Measurements from ENCODE around the gene ABTB2. TPM values are rescaled to one million over a fixed set of nuclear protein-coding genes. Genes with fewer than 3 reads are reported as not detected.
A peak's percentile ranks its signal among the peaks of the same experiment; 100 is the strongest.

Gene ABTB2
- total RNA-seq, 2 experiments from 2014 or later: 0.97 TPM

GRCh38 chr11:34203377-34203871, 154.4 kb downstream of the ABTB2 start:
- H3K27ac Mint-ChIP-seq: peak overlapping the region; percentile 74
- peaks cover 66% of the 10 kb centered on the region for H3K4me1 Mint-ChIP-seq (ENCODE audit: low read depth)
- H3K9me3 Mint-ChIP-seq (ENCODE audit: insufficient read depth): no peaks in the 10 kb centered on the region
- ChIA-PET POLR2A (interaction anchor here (0.7 kb wide), 1 partner anchor 155 kb away, joined by 3 read pairs; the partner anchor contains the start of gene ABTB2), CTCF (interaction anchor here (1.5 to 2.2 kb wide), 2 partner anchors 29 to 47 kb away, joined by 6 to 11 read pairs; no protein-coding TSS in a partner anchor)
- peaks cover 1% of the 10 kb centered on the region for H3K27me3 Mint-ChIP-seq (ENCODE audit: low read depth)
- H3K4me3 Mint-ChIP-seq: peak overlapping the region; percentile 30
- peak; percentile 46 for ATAC-seq
- peak; percentile 43 for DNase-seq
- H3K36me3 Mint-ChIP-seq (ENCODE audit: low read depth): no peaks in the 10 kb centered on the region

- Mint-ChIP-seq H3K36me3 (ENCODE audit: low read depth) (no peaks in the 10 kb centered on the region), H3K9me3 (ENCODE audit: insufficient read depth) (no peaks in the 10 kb centered on the region), H3K27me3 (ENCODE audit: low read depth) (no peaks in the 10 kb centered on the region), H3K4me3 (no peak overlapping the region), H3K4me1 (ENCODE audit: low read depth) (peaks cover 67% of the 10 kb centered on the region), H3K27ac (no peak overlapping the region)
- ChIA-PET CTCF (interaction anchor here (1.3 to 2.0 kb wide), 2 partner anchors 27 to 33 kb away, joined by 4 to 9 read pairs; no protein-coding TSS in a partner anchor), POLR2A (no interaction called here)
- ATAC-seq: no peak
- DNase-seq: no peak
These were observed 156.7 kb downstream of the ABTB2 start for GRCh38 chr11:34201129-34201528.

- Mint-ChIP-seq H3K27me3 (ENCODE audit: low read depth) (no peaks in the 10 kb centered on the region), H3K27ac (no peak overlapping the region), H3K4me3 (no peak overlapping the region), H3K36me3 (ENCODE audit: low read depth) (no peaks in the 10 kb centered on the region), H3K4me1 (ENCODE audit: low read depth) (peaks cover 67% of the 10 kb centered on the region), H3K9me3 (ENCODE audit: insufficient read depth) (no peaks in the 10 kb centered on the region)
- POLR2A ChIA-PET: no interaction called here
- DNase-seq (no peak), ATAC-seq (no peak)
- CTCF ChIA-PET: interaction anchor here (1.1 to 2.0 kb wide), 3 partner anchors 25 to 158 kb away, joined by 3 to 9 read pairs (median 4); partner anchors contain the start of gene ABTB2
These were observed 158.3 kb downstream of the ABTB2 start for GRCh38 chr11:34199525-34199924.

GRCh38 chr11:34198523-34198922, 159.3 kb downstream of the ABTB2 start:
- ATAC-seq: peak; percentile 78
- ChIA-PET CTCF (interaction anchor here (0.9 to 1.6 kb wide), 3 partner anchors 24 to 159 kb away, joined by 3 to 4 read pairs (median 3); partner anchors contain the start of gene ABTB2), POLR2A (no interaction called here)
- Mint-ChIP-seq H3K36me3 (ENCODE audit: low read depth) (no peaks in the 10 kb centered on the region), H3K27ac (peak overlapping the region; percentile 77), H3K27me3 (ENCODE audit: low read depth) (no peaks in the 10 kb centered on the region), H3K4me3 (peak overlapping the region; percentile 23), H3K4me1 (ENCODE audit: low read depth) (peaks cover 62% of the 10 kb centered on the region), H3K9me3 (ENCODE audit: insufficient read depth) (no peaks in the 10 kb centered on the region)
- peak; percentile 57 for DNase-seq

DNA sequence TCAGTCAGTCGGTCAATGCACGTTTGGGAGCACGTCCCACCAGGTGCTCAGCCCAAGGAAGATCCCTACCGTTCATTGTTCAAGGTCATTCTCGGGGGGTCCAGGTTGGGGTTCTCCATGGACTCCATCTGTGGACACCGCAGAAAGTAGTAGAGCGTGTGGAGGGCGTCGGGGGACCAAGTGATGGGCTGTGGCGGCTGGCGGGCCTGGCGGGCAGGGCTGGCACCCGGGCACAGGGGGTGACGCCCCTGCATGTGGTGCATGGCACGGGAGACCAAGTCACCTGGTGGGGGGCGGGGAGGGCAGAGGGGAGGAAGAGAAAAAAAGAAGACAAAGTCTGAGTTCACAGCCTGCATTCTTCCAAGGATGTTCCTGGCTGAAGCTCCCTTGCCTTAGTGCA, 160.6 kb downstream of the ABTB2 start:
- DNase-seq (no peak), ATAC-seq (no peak)
- ChIA-PET POLR2A (no interaction called here), CTCF (interaction anchor here (1.1 to 1.2 kb wide), 2 partner anchors 23 to 63 kb away, joined by 4 to 5 read pairs; no protein-coding TSS in a partner anchor)
- Mint-ChIP-seq H3K27ac (no peak overlapping the region), H3K36me3 (ENCODE audit: low read depth) (no peaks in the 10 kb centered on the region), H3K4me1 (ENCODE audit: low read depth) (peaks cover 58% of the 10 kb centered on the region), H3K4me3 (no peak overlapping the region), H3K27me3 (ENCODE audit: low read depth) (no peaks in the 10 kb centered on the region), H3K9me3 (ENCODE audit: insufficient read depth) (no peaks in the 10 kb centered on the region)

- ATAC-seq (no peak), DNase-seq (no peak)
- POLR2A ChIA-PET: interaction anchor here (0.6 kb wide), 1 partner anchor 59 kb away, joined by 4 read pairs; no protein-coding TSS in a partner anchor
- Mint-ChIP-seq H3K9me3 (ENCODE audit: insufficient read depth) (no peaks in the 10 kb centered on the region), H3K27ac (no peak overlapping the region), H3K27me3 (ENCODE audit: low read depth) (no peaks in the 10 kb centered on the region), H3K4me3 (no peak overlapping the region), H3K4me1 (ENCODE audit: low read depth) (peaks cover 44% of the 10 kb centered on the region), H3K36me3 (ENCODE audit: low read depth) (no peaks in the 10 kb centered on the region)
- CTCF ChIA-PET: interaction anchor here (1.0 kb wide), 1 partner anchor 16 kb away, joined by 3 read pairs; no protein-coding TSS in a partner anchor
These were observed 163.1 kb downstream of the ABTB2 start for GRCh38 chr11:34194576-34195335.

DNA sequence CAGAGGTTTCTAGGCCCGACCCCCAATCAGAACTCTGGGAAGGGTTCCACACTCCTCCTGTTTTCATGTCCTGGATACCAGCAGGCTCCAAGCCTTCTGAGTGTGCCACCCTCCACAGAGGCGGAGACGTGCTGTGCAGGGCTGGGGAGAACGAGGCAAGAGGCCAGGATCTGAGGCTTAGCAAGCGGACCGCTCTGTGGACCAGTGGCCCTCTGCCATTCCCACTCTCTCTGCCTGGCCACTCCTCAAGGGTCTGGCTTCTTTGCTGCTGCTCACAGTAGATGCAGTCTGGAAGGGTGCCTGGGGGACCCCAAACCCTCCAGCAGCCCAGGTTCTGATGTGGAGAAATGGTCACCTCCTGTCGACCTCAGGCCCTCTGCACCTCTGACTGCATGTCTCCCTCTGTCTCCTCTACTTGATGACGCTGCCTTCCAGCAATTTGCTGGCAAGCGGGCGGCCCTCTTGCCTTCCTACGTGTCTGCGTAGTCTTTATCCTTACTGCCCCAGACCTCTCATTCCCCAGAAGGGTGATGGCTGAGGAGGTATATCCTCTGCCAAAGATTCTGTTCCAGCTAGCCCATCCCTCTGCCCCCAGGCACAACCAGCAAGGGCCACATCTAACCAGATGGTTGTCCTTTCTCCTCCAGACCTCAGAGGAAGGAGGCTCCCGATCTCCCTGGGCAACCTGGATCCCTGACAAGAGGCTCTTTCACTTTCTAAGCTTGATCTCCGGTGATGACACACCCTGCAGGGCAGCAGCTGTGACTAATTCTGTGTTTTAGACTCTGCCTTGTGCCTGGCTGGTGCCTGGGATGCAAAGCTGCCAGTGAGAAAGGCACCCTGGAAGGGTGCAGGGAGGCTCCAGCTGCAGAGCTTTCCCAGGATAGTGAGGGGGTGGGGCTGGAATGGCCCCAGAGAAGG, 165.1 kb downstream of the ABTB2 start:
- no peak overlapping the region for H3K4me3 Mint-ChIP-seq
- peak; percentile 21 for ATAC-seq
- no peaks in the 10 kb centered on the region for H3K36me3 Mint-ChIP-seq (ENCODE audit: low read depth)
- ChIA-PET POLR2A (interaction anchor here (0.6 kb wide), 1 partner anchor 315 kb away, joined by 3 read pairs; no protein-coding TSS in a partner anchor), CTCF (no interaction called here)
- H3K27me3 Mint-ChIP-seq (ENCODE audit: low read depth): peaks cover 4% of the 10 kb centered on the region
- H3K4me1 Mint-ChIP-seq (ENCODE audit: low read depth): peaks cover 24% of the 10 kb centered on the region
- H3K27ac Mint-ChIP-seq: no peak overlapping the region
- no peaks in the 10 kb centered on the region for H3K9me3 Mint-ChIP-seq (ENCODE audit: insufficient read depth)
- DNase-seq: no peak

DNA sequence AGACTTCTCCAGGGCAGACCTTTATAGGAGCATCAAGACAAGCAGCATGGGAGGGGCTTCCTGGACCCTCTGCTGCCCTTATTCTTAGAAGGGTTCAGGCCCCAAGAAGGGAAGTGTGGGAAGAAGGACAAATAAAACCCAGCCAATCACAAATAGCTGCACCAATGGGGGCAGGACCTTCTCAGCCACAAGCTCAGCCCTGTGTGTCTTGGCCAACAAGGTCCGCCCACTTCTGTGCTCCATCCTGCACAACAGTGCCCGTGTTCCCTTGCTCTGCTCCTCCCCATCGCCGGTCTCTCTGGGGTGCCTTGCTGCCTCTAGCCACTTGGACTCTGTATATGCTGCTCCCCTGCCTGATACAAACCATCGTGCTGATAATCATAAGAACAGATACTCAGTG, 166.2 kb downstream of the ABTB2 start:
- H3K4me3 Mint-ChIP-seq: no peak overlapping the region
- H3K4me1 Mint-ChIP-seq (ENCODE audit: low read depth): peaks cover 13% of the 10 kb centered on the region
- no peak overlapping the region for H3K27ac Mint-ChIP-seq
- POLR2A ChIA-PET: no interaction called here
- no peak for DNase-seq
- no peaks in the 10 kb centered on the region for H3K36me3 Mint-ChIP-seq (ENCODE audit: low read depth)
- no peak for ATAC-seq
- H3K27me3 Mint-ChIP-seq (ENCODE audit: low read depth): peaks cover 4% of the 10 kb centered on the region
- H3K9me3 Mint-ChIP-seq (ENCODE audit: insufficient read depth): no peaks in the 10 kb centered on the region
- CTCF ChIA-PET: interaction anchor here (0.9 kb wide), 1 partner anchor 17 kb away, joined by 3 read pairs; no protein-coding TSS in a partner anchor

DNA sequence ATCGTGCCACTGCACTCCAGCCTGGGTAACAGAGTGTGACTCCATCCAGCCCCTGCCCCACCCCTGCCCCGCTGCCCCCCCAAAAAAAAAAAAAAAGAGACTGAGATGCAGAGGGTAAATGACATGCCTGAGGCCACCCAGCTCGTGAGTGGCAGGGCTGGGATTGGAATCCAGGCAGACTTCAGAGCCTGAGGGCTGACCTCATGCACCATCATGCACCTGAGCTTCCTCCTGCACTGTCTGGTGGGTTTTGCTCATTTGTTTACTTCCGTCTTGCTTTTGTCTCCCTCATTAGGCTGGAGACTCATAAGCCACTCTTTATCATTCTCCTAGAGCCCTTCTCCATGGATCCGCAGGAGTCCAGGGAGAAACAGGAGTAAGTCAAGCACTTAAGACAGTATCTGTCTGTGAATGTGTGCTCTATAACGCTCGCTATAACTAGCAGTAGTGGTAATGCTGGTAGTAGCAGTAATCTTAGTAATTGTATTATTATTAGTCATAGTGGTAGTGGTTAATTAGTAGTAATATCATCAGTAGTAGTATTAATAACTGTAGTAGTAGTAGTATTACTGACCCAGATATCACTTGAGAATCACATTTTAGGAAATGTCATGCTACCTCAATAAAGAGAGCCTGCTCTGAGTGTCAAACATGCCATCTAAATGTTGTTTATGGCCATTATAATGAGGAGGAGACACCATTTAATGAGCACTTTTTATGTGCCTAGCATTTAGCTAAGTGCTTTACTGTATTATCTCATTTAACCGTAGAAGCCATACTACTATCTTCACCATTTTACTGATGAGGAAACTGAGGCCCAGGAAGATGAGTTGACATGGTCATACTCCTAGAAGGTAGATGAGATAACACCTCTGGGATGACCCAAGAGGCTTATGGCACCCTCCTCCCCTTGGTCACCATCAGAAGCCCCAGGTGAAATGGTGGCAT, 167.3 kb downstream of the ABTB2 start:
- Mint-ChIP-seq H3K4me1 (ENCODE audit: low read depth) (peaks cover 13% of the 10 kb centered on the region), H3K27ac (no peak overlapping the region), H3K9me3 (ENCODE audit: insufficient read depth) (no peaks in the 10 kb centered on the region), H3K36me3 (ENCODE audit: low read depth) (no peaks in the 10 kb centered on the region), H3K27me3 (ENCODE audit: low read depth) (peaks cover 4% of the 10 kb centered on the region), H3K4me3 (no peak overlapping the region)
- POLR2A ChIA-PET: no interaction called here
- CTCF ChIA-PET: interaction anchor here (0.6 kb wide), 1 partner anchor 16 kb away, joined by 3 read pairs; no protein-coding TSS in a partner anchor
- ATAC-seq: no peak
- DNase-seq: no peak

GRCh38 chr11:34189191-34189590, 168.6 kb downstream of the ABTB2 start:
- H3K36me3 Mint-ChIP-seq (ENCODE audit: low read depth): no peaks in the 10 kb centered on the region
- ATAC-seq: no peak
- H3K27ac Mint-ChIP-seq: no peak overlapping the region
- H3K27me3 Mint-ChIP-seq (ENCODE audit: low read depth): peaks cover 4% of the 10 kb centered on the region
- no peak for DNase-seq
- no peaks in the 10 kb centered on the region for H3K9me3 Mint-ChIP-seq (ENCODE audit: insufficient read depth)
- ChIA-PET POLR2A (no interaction called here), CTCF (interaction anchor here (1.0 kb wide), 1 partner anchor 166 kb away, joined by 3 read pairs; no protein-coding TSS in a partner anchor)
- H3K4me1 Mint-ChIP-seq (ENCODE audit: low read depth): peaks cover 19% of the 10 kb centered on the region
- no peak overlapping the region for H3K4me3 Mint-ChIP-seq

Data from activated CD8-positive, alpha-beta T cell treated with anti-CD3 and anti-CD28 coated beads, Interleukin-2, amount 10 ng/mL, durations not matched to agents 7 days and 5 days (primary cell).